SK-N-SH (cell line): ENCODE measurements around the gene GPR171. TPM values are rescaled to one million over a fixed set of nuclear protein-coding genes. Genes with fewer than 3 reads are reported as not detected.

Source experiments
- CHD2 ChIP-seq: fragments of 150-350 bp; IDR thresholded peaks from 2 replicates; pipeline ENCODE4 v1.6.1; 2018; ENCODE audit warnings: low read length; ENCODE audit not compliant: partially characterized antibody
- ELF1 ChIP-seq: IDR thresholded peaks from 2 replicates; pipeline ENCODE4 v1.4.0; 2012
- EP300 ChIP-seq, 2 experiments: IDR thresholded peaks; 2 replicates each; pipeline versions ENCODE4 v1.4.0 to v1.6.1; 2012; ENCODE audit warnings: borderline replicate concordance in 1 of 2, low read depth in 1 of 2, low read length in 1 of 2
- EZH2phosphoT487 ChIP-seq: fragments of 200-600 bp; sonication (generic); IDR thresholded peaks from 2 replicates; pipeline ENCODE4 v1.6.1; 2017; ENCODE audit warnings: low read depth, mixed run types, mild to moderate bottlenecking, antibody characterized with exemption, moderate library complexity, borderline replicate concordance
- FOXM1 ChIP-seq: IDR thresholded peaks from 2 replicates; pipeline ENCODE4 v1.4.0; 2012; ENCODE audit warnings: low read depth, mild to moderate bottlenecking
- MAX ChIP-seq: IDR thresholded peaks from 2 replicates; pipeline ENCODE4 v1.4.0; 2012; ENCODE audit warnings: low read depth
- MEF2A ChIP-seq: IDR thresholded peaks from 2 replicates; pipeline ENCODE4 v1.4.0; 2012; ENCODE audit warnings: low read depth, borderline replicate concordance
- MXI1 ChIP-seq: IDR thresholded peaks from 2 replicates; pipeline ENCODE4 v1.6.1; 2012; ENCODE audit warnings: mild to moderate bottlenecking, low read depth, low read length, improper control_type of control experiment
- NFIC ChIP-seq: IDR thresholded peaks from 2 replicates; pipeline ENCODE4 v1.4.0; 2012; ENCODE audit warnings: borderline replicate concordance
- NRF1 ChIP-seq: IDR thresholded peaks from 2 replicates; pipeline ENCODE4 v1.6.1; 2012; ENCODE audit warnings: low read depth, mild to moderate bottlenecking, low read length
- RCOR1 ChIP-seq: fragments of 150-350 bp; IDR thresholded peaks from 2 replicates; pipeline ENCODE4 v1.6.1; 2017; ENCODE audit warnings: antibody characterized with exemption, low read length
- RXRA ChIP-seq: IDR thresholded peaks from 2 replicates; pipeline ENCODE4 v1.4.0; 2012; ENCODE audit warnings: low read depth, mild to moderate bottlenecking, borderline replicate concordance
- SMC3 ChIP-seq: IDR thresholded peaks from 2 replicates; pipeline ENCODE4 v1.6.1; 2012; ENCODE audit warnings: low read depth, low read length, improper control_type of control experiment
- TCF12 ChIP-seq: IDR thresholded peaks from 2 replicates; pipeline ENCODE4 v1.4.0; 2012
- TEAD4 ChIP-seq: IDR thresholded peaks from 2 replicates; pipeline ENCODE4 v1.4.0; 2012; ENCODE audit warnings: mild to moderate bottlenecking, borderline replicate concordance; ENCODE audit not compliant: insufficient read depth
- YY1 ChIP-seq: IDR thresholded peaks from 2 replicates; pipeline ENCODE4 v1.4.0; 2012; ENCODE audit warnings: low read depth, mild to moderate bottlenecking
- polyA plus RNA-seq, 3 experiments: library from polyadenylated mRNA; depleted of rRNA; stranded (reverse); fragments of >200 nt; gene quantifications; 2 replicates each; pipeline ENCODE4 v1.2.3, GENCODE V29; 2012
- TF ChIP-seq, protein P1 (sequence below): fragments of 200-600 bp; sonication (generic); IDR thresholded peaks from 2 replicates; pipeline ENCODE4 v1.6.1; 2017; ENCODE audit warnings: antibody characterized with exemption, mild to moderate bottlenecking, moderate library complexity
- TF ChIP-seq, protein P2 (sequence below): IDR thresholded peaks from 2 replicates; pipeline ENCODE4 v1.6.1; 2012; ENCODE audit warnings: mild to moderate bottlenecking, low read depth, low read length, moderate library complexity
- TF ChIP-seq, protein P3 (sequence below): IDR thresholded peaks from 2 replicates; pipeline ENCODE4 v1.4.0; 2012; ENCODE audit warnings: low read depth, borderline replicate concordance
- TF ChIP-seq, protein P4 (sequence below): IDR thresholded peaks from 2 replicates; pipeline ENCODE4 v1.4.0; 2012; ENCODE audit warnings: low read depth, borderline replicate concordance

Gene GPR171
- polyA plus RNA-seq, 1 of the 3 experiments (the other 2 are of a cell fraction): not detected

DNA sequence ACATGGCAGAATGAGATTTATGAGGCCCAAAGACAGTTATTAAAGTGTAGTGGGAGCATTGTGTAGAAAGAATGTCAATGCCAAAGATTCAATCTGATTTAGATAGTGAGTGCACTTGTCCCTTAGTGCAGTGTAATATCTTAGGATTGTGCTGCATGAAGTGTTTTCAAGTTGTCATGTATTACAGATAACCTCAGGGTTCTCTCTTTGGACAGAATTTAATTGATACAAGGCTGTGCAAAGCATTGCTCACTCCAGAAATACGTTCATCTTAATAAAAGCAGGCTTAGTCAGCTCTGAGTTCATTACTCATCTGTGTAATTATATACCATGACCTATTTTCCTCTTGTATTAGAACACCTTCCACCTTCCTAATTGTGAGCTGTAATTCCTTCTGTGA, 16.0 kb upstream of the GPR171 start (continued):
- peak; percentile 61 for TF ChIP-seq MEF2A
- TF ChIP-seq EZH2phosphoT487: no peak
- TF ChIP-seq ELF1: no peak
- TF ChIP-seq, protein P1, sequence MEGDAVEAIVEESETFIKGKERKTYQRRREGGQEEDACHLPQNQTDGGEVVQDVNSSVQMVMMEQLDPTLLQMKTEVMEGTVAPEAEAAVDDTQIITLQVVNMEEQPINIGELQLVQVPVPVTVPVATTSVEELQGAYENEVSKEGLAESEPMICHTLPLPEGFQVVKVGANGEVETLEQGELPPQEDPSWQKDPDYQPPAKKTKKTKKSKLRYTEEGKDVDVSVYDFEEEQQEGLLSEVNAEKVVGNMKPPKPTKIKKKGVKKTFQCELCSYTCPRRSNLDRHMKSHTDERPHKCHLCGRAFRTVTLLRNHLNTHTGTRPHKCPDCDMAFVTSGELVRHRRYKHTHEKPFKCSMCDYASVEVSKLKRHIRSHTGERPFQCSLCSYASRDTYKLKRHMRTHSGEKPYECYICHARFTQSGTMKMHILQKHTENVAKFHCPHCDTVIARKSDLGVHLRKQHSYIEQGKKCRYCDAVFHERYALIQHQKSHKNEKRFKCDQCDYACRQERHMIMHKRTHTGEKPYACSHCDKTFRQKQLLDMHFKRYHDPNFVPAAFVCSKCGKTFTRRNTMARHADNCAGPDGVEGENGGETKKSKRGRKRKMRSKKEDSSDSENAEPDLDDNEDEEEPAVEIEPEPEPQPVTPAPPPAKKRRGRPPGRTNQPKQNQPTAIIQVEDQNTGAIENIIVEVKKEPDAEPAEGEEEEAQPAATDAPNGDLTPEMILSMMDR: no peak
- TF ChIP-seq, protein P2, sequence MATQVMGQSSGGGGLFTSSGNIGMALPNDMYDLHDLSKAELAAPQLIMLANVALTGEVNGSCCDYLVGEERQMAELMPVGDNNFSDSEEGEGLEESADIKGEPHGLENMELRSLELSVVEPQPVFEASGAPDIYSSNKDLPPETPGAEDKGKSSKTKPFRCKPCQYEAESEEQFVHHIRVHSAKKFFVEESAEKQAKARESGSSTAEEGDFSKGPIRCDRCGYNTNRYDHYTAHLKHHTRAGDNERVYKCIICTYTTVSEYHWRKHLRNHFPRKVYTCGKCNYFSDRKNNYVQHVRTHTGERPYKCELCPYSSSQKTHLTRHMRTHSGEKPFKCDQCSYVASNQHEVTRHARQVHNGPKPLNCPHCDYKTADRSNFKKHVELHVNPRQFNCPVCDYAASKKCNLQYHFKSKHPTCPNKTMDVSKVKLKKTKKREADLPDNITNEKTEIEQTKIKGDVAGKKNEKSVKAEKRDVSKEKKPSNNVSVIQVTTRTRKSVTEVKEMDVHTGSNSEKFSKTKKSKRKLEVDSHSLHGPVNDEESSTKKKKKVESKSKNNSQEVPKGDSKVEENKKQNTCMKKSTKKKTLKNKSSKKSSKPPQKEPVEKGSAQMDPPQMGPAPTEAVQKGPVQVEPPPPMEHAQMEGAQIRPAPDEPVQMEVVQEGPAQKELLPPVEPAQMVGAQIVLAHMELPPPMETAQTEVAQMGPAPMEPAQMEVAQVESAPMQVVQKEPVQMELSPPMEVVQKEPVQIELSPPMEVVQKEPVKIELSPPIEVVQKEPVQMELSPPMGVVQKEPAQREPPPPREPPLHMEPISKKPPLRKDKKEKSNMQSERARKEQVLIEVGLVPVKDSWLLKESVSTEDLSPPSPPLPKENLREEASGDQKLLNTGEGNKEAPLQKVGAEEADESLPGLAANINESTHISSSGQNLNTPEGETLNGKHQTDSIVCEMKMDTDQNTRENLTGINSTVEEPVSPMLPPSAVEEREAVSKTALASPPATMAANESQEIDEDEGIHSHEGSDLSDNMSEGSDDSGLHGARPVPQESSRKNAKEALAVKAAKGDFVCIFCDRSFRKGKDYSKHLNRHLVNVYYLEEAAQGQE: no peak
- peak; percentile 34; the same call in 1 of the 2 replicates for TF ChIP-seq RXRA
- TF ChIP-seq MXI1: no peak
- TF ChIP-seq, protein P3, sequence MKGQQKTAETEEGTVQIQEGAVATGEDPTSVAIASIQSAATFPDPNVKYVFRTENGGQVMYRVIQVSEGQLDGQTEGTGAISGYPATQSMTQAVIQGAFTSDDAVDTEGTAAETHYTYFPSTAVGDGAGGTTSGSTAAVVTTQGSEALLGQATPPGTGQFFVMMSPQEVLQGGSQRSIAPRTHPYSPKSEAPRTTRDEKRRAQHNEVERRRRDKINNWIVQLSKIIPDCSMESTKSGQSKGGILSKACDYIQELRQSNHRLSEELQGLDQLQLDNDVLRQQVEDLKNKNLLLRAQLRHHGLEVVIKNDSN: no peak
- TF ChIP-seq SMC3: no peak
- no peak for TF ChIP-seq NRF1
- TF ChIP-seq TCF12: peak; percentile 79
- peak in 1 of 2 experiments; percentile 56; a peak in 1 of 4 replicates for TF ChIP-seq EP300 (IDR thresholded peaks at IDR 0.05; ENCODE audit: borderline replicate concordance in 1 of 2, low read depth in 1 of 2, low read length in 1 of 2)
- TF ChIP-seq RCOR1: no peak
- TF ChIP-seq MAX: no peak
- TF ChIP-seq FOXM1: no peak
- TF ChIP-seq YY1: no peak
- TF ChIP-seq CHD2: no peak
- peak; percentile 59; the same call in 1 of the 2 replicates for TF ChIP-seq TEAD4
- 0 out of 2 replicates have a peak, but pooled peaks have one; percentile 16 for TF ChIP-seq NFIC
- TF ChIP-seq, protein P4, sequence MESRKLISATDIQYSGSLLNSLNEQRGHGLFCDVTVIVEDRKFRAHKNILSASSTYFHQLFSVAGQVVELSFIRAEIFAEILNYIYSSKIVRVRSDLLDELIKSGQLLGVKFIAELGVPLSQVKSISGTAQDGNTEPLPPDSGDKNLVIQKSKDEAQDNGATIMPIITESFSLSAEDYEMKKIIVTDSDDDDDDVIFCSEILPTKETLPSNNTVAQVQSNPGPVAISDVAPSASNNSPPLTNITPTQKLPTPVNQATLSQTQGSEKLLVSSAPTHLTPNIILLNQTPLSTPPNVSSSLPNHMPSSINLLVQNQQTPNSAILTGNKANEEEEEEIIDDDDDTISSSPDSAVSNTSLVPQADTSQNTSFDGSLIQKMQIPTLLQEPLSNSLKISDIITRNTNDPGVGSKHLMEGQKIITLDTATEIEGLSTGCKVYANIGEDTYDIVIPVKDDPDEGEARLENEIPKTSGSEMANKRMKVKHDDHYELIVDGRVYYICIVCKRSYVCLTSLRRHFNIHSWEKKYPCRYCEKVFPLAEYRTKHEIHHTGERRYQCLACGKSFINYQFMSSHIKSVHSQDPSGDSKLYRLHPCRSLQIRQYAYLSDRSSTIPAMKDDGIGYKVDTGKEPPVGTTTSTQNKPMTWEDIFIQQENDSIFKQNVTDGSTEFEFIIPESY: no peak
